ENCODE results near the gene HMCN2. TPM values are rescaled to one million over a fixed set of nuclear protein-coding genes. Genes with fewer than 3 reads are reported as not detected.

HMCN2 gene
- total RNA-seq, 4 donors from 2014 or later = 0.68 to 9.2 (median 4.7) TPM

DNA sequence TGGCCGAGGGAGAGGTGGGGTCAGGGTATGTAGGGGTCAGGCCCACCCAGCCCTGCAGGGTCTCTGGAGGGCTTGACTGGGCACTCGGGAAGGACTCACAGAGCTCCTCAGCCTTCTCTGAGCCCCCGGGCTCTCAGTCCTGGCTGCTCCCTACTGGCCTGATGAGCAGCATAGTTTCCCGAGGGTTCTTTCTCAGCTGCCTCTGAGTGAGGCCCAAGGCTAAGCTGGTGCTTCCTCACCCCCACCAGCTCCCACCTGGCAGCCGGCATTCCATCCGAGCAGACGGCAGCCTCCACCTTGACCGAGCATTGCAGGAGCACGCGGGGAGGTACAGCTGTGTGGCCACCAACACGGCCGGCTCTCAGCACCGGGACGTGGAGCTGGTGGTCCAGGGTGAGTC, 56.0 kb downstream of the HMCN2 start:
- TF ChIP-seq, protein P1, sequence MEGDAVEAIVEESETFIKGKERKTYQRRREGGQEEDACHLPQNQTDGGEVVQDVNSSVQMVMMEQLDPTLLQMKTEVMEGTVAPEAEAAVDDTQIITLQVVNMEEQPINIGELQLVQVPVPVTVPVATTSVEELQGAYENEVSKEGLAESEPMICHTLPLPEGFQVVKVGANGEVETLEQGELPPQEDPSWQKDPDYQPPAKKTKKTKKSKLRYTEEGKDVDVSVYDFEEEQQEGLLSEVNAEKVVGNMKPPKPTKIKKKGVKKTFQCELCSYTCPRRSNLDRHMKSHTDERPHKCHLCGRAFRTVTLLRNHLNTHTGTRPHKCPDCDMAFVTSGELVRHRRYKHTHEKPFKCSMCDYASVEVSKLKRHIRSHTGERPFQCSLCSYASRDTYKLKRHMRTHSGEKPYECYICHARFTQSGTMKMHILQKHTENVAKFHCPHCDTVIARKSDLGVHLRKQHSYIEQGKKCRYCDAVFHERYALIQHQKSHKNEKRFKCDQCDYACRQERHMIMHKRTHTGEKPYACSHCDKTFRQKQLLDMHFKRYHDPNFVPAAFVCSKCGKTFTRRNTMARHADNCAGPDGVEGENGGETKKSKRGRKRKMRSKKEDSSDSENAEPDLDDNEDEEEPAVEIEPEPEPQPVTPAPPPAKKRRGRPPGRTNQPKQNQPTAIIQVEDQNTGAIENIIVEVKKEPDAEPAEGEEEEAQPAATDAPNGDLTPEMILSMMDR (IDR thresholded peaks at IDR 0.05; ENCODE audit: low read depth) = no peak

DNA sequence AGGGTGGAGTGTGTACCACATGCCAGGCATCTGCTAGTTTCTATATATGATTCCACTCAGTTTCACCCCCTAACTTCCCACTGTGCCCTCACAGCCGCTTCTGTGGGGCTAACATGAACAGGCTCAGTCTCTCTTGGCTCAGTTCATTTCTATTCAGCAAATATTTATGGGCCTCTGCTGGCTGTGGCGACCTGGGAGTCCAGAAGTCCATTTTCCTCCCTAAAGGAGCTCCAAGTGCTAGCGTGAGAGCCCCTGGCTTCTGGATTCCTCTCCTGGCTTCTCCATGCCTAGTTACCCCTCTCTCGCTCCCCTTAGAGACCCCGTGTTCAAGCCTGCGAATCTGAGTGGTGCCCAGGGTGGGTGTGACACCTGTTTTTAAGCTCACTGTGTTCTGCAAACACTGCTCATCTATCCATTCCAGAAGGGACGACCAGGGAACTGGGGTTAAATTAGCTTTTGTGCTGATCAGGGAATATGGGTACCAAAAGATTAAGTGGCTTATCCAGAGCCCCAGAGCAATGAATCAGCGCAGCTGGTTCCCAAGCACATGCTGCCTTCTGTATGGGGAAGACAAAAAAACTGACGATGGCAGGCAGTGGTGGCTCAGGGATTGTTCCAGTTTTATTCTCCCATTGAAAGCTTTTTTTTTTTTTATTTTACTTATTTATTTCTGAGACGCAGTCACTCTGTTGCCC, 57.6 kb downstream of the HMCN2 start:
- TF ChIP-seq, protein P1 (IDR thresholded peaks at IDR 0.05; ENCODE audit: low read depth) = no peak

DNA sequence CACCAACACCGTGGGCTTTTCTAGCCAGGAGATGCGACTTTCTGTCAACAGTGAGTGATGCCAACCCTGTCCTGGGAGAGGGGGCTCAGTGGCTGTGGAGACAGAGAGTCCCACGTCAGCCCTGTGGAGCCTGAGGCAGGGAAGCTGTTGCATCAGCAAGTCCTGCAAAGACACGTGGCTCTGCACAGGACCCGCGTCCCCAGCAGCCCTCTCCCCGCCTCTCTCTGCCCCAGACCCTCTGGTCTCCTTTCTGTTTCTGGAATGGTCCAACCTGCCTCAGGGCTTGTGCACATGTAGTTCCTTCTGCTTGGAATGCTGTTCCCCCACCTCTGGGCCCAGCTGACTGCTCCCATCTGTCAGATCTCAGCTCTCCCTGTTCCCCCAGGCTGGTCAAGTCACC, 60.4 kb downstream of the HMCN2 start:
- TF ChIP-seq, protein P1 (IDR thresholded peaks at IDR 0.05; ENCODE audit: low read depth) = no peak

DNA sequence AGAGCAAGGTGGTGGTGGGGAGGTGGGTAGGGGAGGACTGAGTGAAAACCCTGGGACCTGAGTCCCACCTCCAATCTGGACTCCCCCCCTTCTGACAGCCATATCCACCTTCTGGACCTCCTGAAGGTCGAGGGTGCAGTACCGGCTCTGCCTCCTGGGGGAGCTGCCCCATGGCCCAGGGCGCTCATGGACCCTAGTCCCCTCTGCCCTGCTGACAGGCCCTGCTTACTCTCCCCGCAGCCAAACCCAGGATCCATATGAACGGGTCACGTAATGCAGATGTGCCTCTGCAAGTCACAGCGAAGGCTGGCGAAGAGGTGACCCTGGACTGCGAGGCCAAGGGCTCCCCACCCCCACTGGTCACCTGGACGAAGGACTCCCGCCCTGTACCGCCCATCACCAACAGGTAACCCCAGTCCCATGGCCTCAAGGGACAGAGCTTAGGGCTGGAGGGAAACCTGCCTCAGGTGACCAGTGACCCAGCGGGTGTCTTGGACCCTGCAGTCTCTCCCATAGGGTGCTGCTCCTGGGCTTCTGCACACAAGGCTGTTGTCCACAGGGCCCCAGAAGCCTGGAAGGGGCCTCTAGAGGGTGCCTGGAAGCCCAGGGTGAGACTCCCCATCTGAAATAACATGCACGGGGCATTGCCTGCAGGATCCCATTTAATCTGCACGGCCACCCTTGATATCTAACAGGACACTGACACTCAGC, 61.7 kb downstream of the HMCN2 start:
- TF ChIP-seq, protein P1 (IDR thresholded peaks at IDR 0.05; ENCODE audit: low read depth) = no peak

DNA sequence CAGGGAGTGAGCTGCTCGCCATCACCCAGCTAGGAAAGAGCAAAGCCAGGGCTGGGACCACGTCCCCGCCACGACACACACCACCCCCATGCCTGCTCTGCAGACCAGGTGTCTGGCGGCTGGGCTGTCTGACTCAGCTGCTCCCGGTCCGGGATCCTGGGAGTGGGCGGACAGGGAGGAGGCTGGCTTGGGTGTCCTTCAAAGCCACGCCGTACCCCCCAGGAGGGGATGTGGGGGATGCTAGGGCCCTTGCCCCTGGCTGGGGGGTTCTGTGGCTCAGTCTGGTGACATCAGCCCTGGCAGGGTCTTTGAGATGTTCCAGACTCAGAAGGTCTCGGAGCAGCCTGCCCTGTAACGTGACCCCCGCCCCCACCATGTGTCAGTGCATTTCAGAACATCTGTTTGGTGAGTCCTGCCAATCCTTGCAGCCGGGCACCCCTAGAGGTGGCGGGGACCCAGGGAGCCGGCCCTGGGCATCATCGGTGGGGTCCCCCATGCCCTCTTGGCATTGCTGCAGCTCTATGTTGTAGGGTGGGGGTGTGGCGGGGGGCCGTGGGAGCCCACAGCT, 62.3 kb downstream of the HMCN2 start:
- TF ChIP-seq, protein P1 (IDR thresholded peaks at IDR 0.05; ENCODE audit: low read depth) = no peak

DNA sequence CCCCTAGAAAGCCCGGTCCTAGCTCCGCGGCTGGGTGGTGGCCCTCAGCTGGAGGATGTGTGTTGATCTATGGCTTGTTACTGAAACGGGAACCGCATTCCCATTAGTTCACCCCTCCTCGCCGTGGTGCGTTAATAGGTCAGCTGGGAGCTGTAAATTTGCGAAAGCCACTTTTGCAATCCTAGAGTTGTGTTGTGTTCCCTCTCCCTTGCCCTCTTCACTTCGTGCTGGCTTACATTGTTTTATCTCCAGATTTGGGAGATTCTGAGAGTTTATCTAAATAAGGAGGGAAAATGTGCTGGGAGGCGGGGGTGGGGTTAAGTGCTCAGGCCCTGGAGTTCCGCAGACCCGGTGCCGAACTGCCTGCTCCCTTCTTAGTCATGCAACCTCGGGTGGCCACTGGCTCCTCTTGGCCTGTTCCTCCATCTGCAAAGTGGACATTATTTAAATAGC, 62.8 kb downstream of the HMCN2 start:
- TF ChIP-seq, protein P1 (IDR thresholded peaks at IDR 0.05; ENCODE audit: low read depth) = no peak

DNA sequence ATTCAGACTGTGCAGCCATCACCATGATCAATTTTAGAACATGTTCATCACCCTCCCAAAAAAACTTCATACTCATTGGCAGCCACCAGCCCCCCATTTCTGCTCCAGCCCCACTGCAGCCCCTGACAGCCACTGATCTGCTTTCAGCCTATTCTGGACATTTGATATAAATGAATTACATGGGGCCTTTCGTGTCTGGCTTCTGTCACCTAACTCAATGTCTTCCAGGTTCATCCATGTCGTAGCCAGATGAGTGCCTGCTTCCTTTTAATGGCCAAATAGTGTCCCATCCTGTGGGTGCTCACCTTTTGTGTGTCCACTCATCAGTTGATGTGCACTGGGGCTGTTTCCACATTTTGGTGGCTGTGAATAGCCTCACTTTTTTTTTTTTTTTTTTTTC, 63.5 kb downstream of the HMCN2 start:
- TF ChIP-seq, protein P1 (IDR thresholded peaks at IDR 0.05; ENCODE audit: low read depth) = no peak
